Activated CD4-positive, alpha-beta T cell treated with anti-CD3 and anti-CD28 coated beads, Interleukin-2, amount 50 U/mL, for 1 hour (primary cell): Measurements from ENCODE around the gene CDH13.

Source experiments
- DNase-seq: peaks from one replicate; pipeline ENCODE4 v3.0.0-alpha.2; 2020

CDH13 gene

GRCh38 chr16:83802135-83802534 lies 1175.4 kb downstream of the CDH13 start:
- DNase-seq = no peak

- no peak for DNase-seq
Measured at GRCh38 chr16:83802554-83803205, 1175.9 kb downstream of the CDH13 start.

GRCh38 chr16:83803811-83804210 lies 1177.0 kb downstream of the CDH13 start:
- no peak for DNase-seq

GRCh38 chr16:83804366-83804765 lies 1177.6 kb downstream of the CDH13 start:
- DNase-seq = no peak

GRCh38 chr16:83806036-83806435 lies 1179.3 kb downstream of the CDH13 start:
- DNase-seq = no peak

GRCh38 chr16:83806731-83807130 lies 1180.0 kb downstream of the CDH13 start:
- DNase-seq = no peak

GRCh38 chr16:83807327-83807709 lies 1180.5 kb downstream of the CDH13 start:
- no peak for DNase-seq

- DNase-seq = peak; percentile 92
Measured at GRCh38 chr16:83807710-83808572, 1181.2 kb downstream of the CDH13 start, which contains the start of gene HSBP1. TSS of gene HSBP1 (plus strand) at chr16:83807978. CDS start at chr16:83808077, 99 bp downstream.

- DNase-seq = no peak
Measured at GRCh38 chr16:83808573-83809014, 1181.8 kb downstream of the CDH13 start.

- DNase-seq = no peak
Measured at GRCh38 chr16:83809092-83809491, 1182.3 kb downstream of the CDH13 start.

GRCh38 chr16:83810901-83811300 lies 1184.1 kb downstream of the CDH13 start:
- DNase-seq = no peak

- no peak for DNase-seq
Measured at GRCh38 chr16:83813823-83814658, 1187.3 kb downstream of the CDH13 start.

- no peak for DNase-seq
Measured at GRCh38 chr16:83814659-83814985, 1187.9 kb downstream of the CDH13 start.

GRCh38 chr16:83817022-83817421 lies 1190.3 kb downstream of the CDH13 start:
- DNase-seq = no peak

- no peak for DNase-seq
Measured at GRCh38 chr16:83818276-83818675, 1191.5 kb downstream of the CDH13 start.

- DNase-seq = no peak
Measured at GRCh38 chr16:83819361-83819760, 1192.6 kb downstream of the CDH13 start.

GRCh38 chr16:83826146-83826913 lies 1199.6 kb downstream of the CDH13 start:
- peak; percentile 81 for DNase-seq

- no peak for DNase-seq
Measured at GRCh38 chr16:83830091-83830768, 1203.5 kb downstream of the CDH13 start.

GRCh38 chr16:83830769-83831455 lies 1204.1 kb downstream of the CDH13 start:
- DNase-seq = no peak

- no peak for DNase-seq
Measured at GRCh38 chr16:83831456-83831987, 1204.8 kb downstream of the CDH13 start.

GRCh38 chr16:83833921-83834320 lies 1207.2 kb downstream of the CDH13 start:
- DNase-seq = no peak
